H1 (cell line): ENCODE results near the gene TRIM46. TPM values are rescaled to one million over a fixed set of nuclear protein-coding genes. Genes with fewer than 3 reads are reported as not detected.

ENCODE experiments used
- EZH2 ChIP-seq: fragments of 200-600 bp; sonication (generic); IDR thresholded peaks from 2 replicates; pipeline ENCODE4 v1.7.1; 2012; ENCODE audit warnings: low read depth, mild to moderate bottlenecking, moderate library complexity, low read length, inconsistent platforms; ENCODE audit not compliant: severe bottlenecking
- KDM5A ChIP-seq: fragments of 200-600 bp; IDR thresholded peaks from 2 replicates; pipeline ENCODE4 v1.7.1; 2012; ENCODE audit warnings: mild to moderate bottlenecking, low read length, inconsistent platforms, mixed read lengths
- RAD21 ChIP-seq, 2 experiments: IDR thresholded peaks in 1 of 2; conservative IDR thresholded peaks in 1 of 2; 2 replicates each; pipeline ENCODE4 v1.6.1; 2011; ENCODE audit warnings: low read depth in 2 of 2, low read length in 2 of 2, improper control_type of control experiment in 1 of 2, inconsistent platforms in 1 of 2, mild to moderate bottlenecking in 1 of 2, moderate library complexity in 1 of 2
- RBBP5 ChIP-seq: IDR thresholded peaks from 2 replicates; pipeline ENCODE4 v1.7.1; 2012; ENCODE audit warnings: low read depth, mild to moderate bottlenecking, inconsistent platforms, low read length, moderate library complexity, borderline replicate concordance
- RNF2 ChIP-seq: fragments of 200-900, 300-1000 bp; sonication (generic); IDR thresholded peaks from 2 replicates; pipeline ENCODE4 v1.7.1; 2016; ENCODE audit warnings: borderline replicate concordance, low read depth, mild to moderate bottlenecking, antibody characterized with exemption, low read length; ENCODE audit not compliant: poor library complexity, severe bottlenecking; ENCODE audit errors: missing control alignments
- RXRA ChIP-seq: IDR thresholded peaks from 2 replicates; pipeline ENCODE4 v1.6.1; 2011; ENCODE audit warnings: low read depth, mild to moderate bottlenecking, low read length, moderate library complexity; ENCODE audit not compliant: insufficient read depth
- SP4 ChIP-seq: IDR thresholded peaks from 2 replicates; pipeline ENCODE4 v1.6.1; 2012; ENCODE audit warnings: low read length, inconsistent platforms
- TCF12 ChIP-seq: IDR thresholded peaks from 2 replicates; pipeline ENCODE4 v1.6.1; 2011; ENCODE audit warnings: low read depth, mild to moderate bottlenecking, low read length
- polyA plus RNA-seq, 7 experiments: library from polyadenylated mRNA; depleted of rRNA in 3 of 7; stranded (reverse) in 5 of 7; unstranded in 2 of 7; fragments of >200 nt in 5 of 7; fragments of 200-250 nt in 2 of 7; gene quantifications; 1 replicate in 5 of 7; 2 replicates in 1 of 7; 4 replicates in 1 of 7; pipeline versions ENCODE4 v1.2.1 to v1.2.3, GENCODE V29; 2011 to 2013; ENCODE audit warnings: missing spikeins in 2 of 7, mixed read lengths in 2 of 7
- total RNA-seq: library from RNA; stranded (reverse); fragmentation: NEBNext Ultra II Directional; extraction: Animal tissue kit (Norgen Biotek cat#: 25700); gene quantifications from 2 replicates; pipeline ENCODE4 v1.2.1, GENCODE V29; 2021
- TF ChIP-seq, protein P1 (sequence below): fragments of 300-600 bp; sonication (generic); IDR thresholded peaks from 2 replicates; pipeline ENCODE4 v1.7.1; 2012; ENCODE audit warnings: low read length, moderate library complexity, mild to moderate bottlenecking, inconsistent platforms; ENCODE audit not compliant: insufficient replicate concordance

Gene TRIM46
- total and polyA plus RNA-seq, 2 of the 8 experiments (the other 6 are each of a cell fraction or from before 2014, with no cell fraction given), result 15.5 to 21.6 TPM

- TF ChIP-seq, protein P1, sequence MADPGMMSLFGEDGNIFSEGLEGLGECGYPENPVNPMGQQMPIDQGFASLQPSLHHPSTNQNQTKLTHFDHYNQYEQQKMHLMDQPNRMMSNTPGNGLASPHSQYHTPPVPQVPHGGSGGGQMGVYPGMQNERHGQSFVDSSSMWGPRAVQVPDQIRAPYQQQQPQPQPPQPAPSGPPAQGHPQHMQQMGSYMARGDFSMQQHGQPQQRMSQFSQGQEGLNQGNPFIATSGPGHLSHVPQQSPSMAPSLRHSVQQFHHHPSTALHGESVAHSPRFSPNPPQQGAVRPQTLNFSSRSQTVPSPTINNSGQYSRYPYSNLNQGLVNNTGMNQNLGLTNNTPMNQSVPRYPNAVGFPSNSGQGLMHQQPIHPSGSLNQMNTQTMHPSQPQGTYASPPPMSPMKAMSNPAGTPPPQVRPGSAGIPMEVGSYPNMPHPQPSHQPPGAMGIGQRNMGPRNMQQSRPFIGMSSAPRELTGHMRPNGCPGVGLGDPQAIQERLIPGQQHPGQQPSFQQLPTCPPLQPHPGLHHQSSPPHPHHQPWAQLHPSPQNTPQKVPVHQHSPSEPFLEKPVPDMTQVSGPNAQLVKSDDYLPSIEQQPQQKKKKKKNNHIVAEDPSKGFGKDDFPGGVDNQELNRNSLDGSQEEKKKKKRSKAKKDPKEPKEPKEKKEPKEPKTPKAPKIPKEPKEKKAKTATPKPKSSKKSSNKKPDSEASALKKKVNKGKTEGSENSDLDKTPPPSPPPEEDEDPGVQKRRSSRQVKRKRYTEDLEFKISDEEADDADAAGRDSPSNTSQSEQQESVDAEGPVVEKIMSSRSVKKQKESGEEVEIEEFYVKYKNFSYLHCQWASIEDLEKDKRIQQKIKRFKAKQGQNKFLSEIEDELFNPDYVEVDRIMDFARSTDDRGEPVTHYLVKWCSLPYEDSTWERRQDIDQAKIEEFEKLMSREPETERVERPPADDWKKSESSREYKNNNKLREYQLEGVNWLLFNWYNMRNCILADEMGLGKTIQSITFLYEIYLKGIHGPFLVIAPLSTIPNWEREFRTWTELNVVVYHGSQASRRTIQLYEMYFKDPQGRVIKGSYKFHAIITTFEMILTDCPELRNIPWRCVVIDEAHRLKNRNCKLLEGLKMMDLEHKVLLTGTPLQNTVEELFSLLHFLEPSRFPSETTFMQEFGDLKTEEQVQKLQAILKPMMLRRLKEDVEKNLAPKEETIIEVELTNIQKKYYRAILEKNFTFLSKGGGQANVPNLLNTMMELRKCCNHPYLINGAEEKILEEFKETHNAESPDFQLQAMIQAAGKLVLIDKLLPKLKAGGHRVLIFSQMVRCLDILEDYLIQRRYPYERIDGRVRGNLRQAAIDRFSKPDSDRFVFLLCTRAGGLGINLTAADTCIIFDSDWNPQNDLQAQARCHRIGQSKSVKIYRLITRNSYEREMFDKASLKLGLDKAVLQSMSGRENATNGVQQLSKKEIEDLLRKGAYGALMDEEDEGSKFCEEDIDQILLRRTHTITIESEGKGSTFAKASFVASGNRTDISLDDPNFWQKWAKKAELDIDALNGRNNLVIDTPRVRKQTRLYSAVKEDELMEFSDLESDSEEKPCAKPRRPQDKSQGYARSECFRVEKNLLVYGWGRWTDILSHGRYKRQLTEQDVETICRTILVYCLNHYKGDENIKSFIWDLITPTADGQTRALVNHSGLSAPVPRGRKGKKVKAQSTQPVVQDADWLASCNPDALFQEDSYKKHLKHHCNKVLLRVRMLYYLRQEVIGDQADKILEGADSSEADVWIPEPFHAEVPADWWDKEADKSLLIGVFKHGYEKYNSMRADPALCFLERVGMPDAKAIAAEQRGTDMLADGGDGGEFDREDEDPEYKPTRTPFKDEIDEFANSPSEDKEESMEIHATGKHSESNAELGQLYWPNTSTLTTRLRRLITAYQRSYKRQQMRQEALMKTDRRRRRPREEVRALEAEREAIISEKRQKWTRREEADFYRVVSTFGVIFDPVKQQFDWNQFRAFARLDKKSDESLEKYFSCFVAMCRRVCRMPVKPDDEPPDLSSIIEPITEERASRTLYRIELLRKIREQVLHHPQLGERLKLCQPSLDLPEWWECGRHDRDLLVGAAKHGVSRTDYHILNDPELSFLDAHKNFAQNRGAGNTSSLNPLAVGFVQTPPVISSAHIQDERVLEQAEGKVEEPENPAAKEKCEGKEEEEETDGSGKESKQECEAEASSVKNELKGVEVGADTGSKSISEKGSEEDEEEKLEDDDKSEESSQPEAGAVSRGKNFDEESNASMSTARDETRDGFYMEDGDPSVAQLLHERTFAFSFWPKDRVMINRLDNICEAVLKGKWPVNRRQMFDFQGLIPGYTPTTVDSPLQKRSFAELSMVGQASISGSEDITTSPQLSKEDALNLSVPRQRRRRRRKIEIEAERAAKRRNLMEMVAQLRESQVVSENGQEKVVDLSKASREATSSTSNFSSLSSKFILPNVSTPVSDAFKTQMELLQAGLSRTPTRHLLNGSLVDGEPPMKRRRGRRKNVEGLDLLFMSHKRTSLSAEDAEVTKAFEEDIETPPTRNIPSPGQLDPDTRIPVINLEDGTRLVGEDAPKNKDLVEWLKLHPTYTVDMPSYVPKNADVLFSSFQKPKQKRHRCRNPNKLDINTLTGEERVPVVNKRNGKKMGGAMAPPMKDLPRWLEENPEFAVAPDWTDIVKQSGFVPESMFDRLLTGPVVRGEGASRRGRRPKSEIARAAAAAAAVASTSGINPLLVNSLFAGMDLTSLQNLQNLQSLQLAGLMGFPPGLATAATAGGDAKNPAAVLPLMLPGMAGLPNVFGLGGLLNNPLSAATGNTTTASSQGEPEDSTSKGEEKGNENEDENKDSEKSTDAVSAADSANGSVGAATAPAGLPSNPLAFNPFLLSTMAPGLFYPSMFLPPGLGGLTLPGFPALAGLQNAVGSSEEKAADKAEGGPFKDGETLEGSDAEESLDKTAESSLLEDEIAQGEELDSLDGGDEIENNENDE, result no peak
- TF ChIP-seq KDM5A (no peak), RNF2 (no peak), RAD21 (IDR thresholded peaks at IDR 0.05 in 1 of 2, conservative IDR thresholded peaks at IDR 0.05 in 1 of 2; ENCODE audit: low read depth in 2 of 2, low read length in 2 of 2) (no peak), EZH2 (no peak), TCF12 (no peak), RBBP5 (0 out of 2 replicates have a peak, but pooled peaks have one; percentile 19), RXRA (no peak), SP4 (peak; percentile 12; the same call in 1 of the 2 replicates)
These were observed 53.8 kb downstream of the TRIM46 start (continued) for GRCh38 chr1:155227261-155228095.
